Mesenchymal stem cell (in vitro differentiated cells and primary cell): ENCODE results near the gene PRKAA1.

Experiments
- DNase-seq: peaks from one replicate; pipeline ENCODE4 v3.0.0-alpha.2; 2013
- H2AFZ ChIP-seq: one replicate; pipeline ENCODE4 v1.6.1; 2013; ENCODE audit warnings: low read depth, mild to moderate bottlenecking, control low read depth, inconsistent platforms, low read length, moderate library complexity
- H2AK5ac ChIP-seq: 2 replicates; pipeline ENCODE4 v1.6.1; 2013; ENCODE audit warnings: low read length, moderate library complexity, mild to moderate bottlenecking, inconsistent platforms; ENCODE audit not compliant: severe bottlenecking
- H2BK120ac ChIP-seq: one replicate; pipeline ENCODE4 v1.6.1; 2013; ENCODE audit warnings: low read depth, mild to moderate bottlenecking, inconsistent platforms, low read length, moderate library complexity
- H2BK12ac ChIP-seq, 2 experiments: one replicate each; pipeline ENCODE4 v1.6.1; 2013; ENCODE audit warnings: inconsistent platforms in 2 of 2, low read length in 2 of 2, mild to moderate bottlenecking in 2 of 2, moderate library complexity in 2 of 2, control low read depth in 1 of 2
- H2BK15ac ChIP-seq: one replicate; pipeline ENCODE4 v1.6.1; 2013; ENCODE audit warnings: mild to moderate bottlenecking, low read depth, inconsistent platforms; ENCODE audit not compliant: poor library complexity, severe bottlenecking
- H2BK5ac ChIP-seq: 2 replicates; pipeline ENCODE4 v1.6.1; 2013; ENCODE audit warnings: low read depth, mild to moderate bottlenecking, low read length, control low read depth, inconsistent platforms; ENCODE audit not compliant: poor library complexity, severe bottlenecking
- H3K14ac ChIP-seq, 2 experiments: one replicate each; pipeline ENCODE4 v1.6.1; 2013; ENCODE audit warnings: inconsistent platforms in 2 of 2, low read length in 2 of 2, control low read depth in 1 of 2, mild to moderate bottlenecking in 1 of 2, moderate library complexity in 1 of 2
- H3K18ac ChIP-seq, 2 experiments: one replicate each; pipeline ENCODE4 v1.6.1; 2013; ENCODE audit warnings: inconsistent platforms in 2 of 2, low read length in 2 of 2, control low read depth in 1 of 2, low read depth in 1 of 2, mild to moderate bottlenecking in 1 of 2
- H3K23ac ChIP-seq, 2 experiments: one replicate each; pipeline ENCODE4 v1.6.1; 2013; ENCODE audit warnings: inconsistent platforms in 2 of 2, low read length in 2 of 2, mild to moderate bottlenecking in 2 of 2, moderate library complexity in 2 of 2, control low read depth in 1 of 2
- H3K27ac ChIP-seq: 2 replicates; pipeline ENCODE4 v1.5.1; 2013; ENCODE audit warnings: mild to moderate bottlenecking, moderate library complexity, low read length, control low read depth, inconsistent platforms; ENCODE audit not compliant: poor library complexity, severe bottlenecking
- H3K27me3 ChIP-seq, 2 experiments: 2 replicates each; pipeline versions ENCODE4 v1.6.1 to v1.7.0; 2013; ENCODE audit warnings: low read length in 2 of 2, mild to moderate bottlenecking in 2 of 2, moderate library complexity in 2 of 2, control low read depth in 1 of 2, inconsistent platforms in 1 of 2; ENCODE audit not compliant: control insufficient read depth in 1 of 2, insufficient read depth in 1 of 2
- H3K36me3 ChIP-seq, 2 experiments: 2 replicates each; pipeline versions ENCODE4 v1.6.1 to v1.7.0; 2013; ENCODE audit warnings: low read length in 2 of 2, control low read depth in 1 of 2, inconsistent platforms in 1 of 2, low read depth in 1 of 2, mild to moderate bottlenecking in 1 of 2; ENCODE audit not compliant: insufficient read depth in 2 of 2, control insufficient read depth in 1 of 2
- H3K4ac ChIP-seq, 2 experiments: one replicate each; pipeline ENCODE4 v1.6.1; 2013; ENCODE audit warnings: inconsistent platforms in 2 of 2, low read length in 2 of 2, mild to moderate bottlenecking in 2 of 2, moderate library complexity in 2 of 2, control low read depth in 1 of 2, low read depth in 1 of 2
- H3K4me1 ChIP-seq: 2 replicates; pipeline ENCODE4 v1.6.1; 2013; ENCODE audit warnings: low read depth, low read length, control low read depth; ENCODE audit not compliant: control insufficient read depth, insufficient read depth
- H3K4me2 ChIP-seq: 2 replicates; pipeline ENCODE4 v1.6.1; 2013; ENCODE audit warnings: low read length, mild to moderate bottlenecking, inconsistent platforms; ENCODE audit not compliant: poor library complexity, severe bottlenecking
- H3K4me3 ChIP-seq, 2 experiments: 2 replicates each; pipeline versions ENCODE4 v1.5.1 to v1.7.0; 2013; ENCODE audit warnings: low read length in 2 of 2, mild to moderate bottlenecking in 2 of 2, control low read depth in 1 of 2, low read depth in 1 of 2; ENCODE audit not compliant: insufficient read depth in 1 of 2
- H3K79me1 ChIP-seq: replicated peaks from 2 replicates; pipeline ENCODE4 v1.6.1; 2013; ENCODE audit warnings: mild to moderate bottlenecking, control low read depth, low read length, inconsistent platforms; ENCODE audit not compliant: poor library complexity, severe bottlenecking
- H3K9ac ChIP-seq: 2 replicates; pipeline ENCODE4 v1.7.0; 2013; ENCODE audit warnings: mild to moderate bottlenecking, low read length, moderate library complexity
- H3K9me3 ChIP-seq: 2 replicates; pipeline ENCODE4 v1.7.0; 2013; ENCODE audit warnings: mild to moderate bottlenecking, low read length; ENCODE audit not compliant: control insufficient read depth
- H4K8ac ChIP-seq: one replicate; pipeline ENCODE4 v1.6.1; 2013; ENCODE audit warnings: inconsistent platforms, mild to moderate bottlenecking, low read length, moderate library complexity
- H4K91ac ChIP-seq: one replicate; pipeline ENCODE4 v1.6.1; 2013; ENCODE audit warnings: mild to moderate bottlenecking, low read length, inconsistent platforms
- WGBS: methylation state at CpG from one replicate; pipeline ENCODE4 v1.1.7; 2013; ENCODE audit warnings: mixed read lengths; 5-methylcytosine and 5-hydroxymethylcytosine counted together

The PRKAA1 gene

GRCh38 chr5:40784027-40784653 lies 14.0 kb downstream of the PRKAA1 start:
- Histone ChIP-seq H2AK5ac (no peak overlapping the region), H3K4me3 (no peak overlapping the region), H4K8ac (no peak overlapping the region), H3K14ac (no peak overlapping the region), H3K4ac (no peak overlapping the region), H4K91ac (no peak overlapping the region), H2AFZ (no peak overlapping the region), H3K4me1 (no peaks in the 10 kb centered on the region), H3K9ac (no peak overlapping the region), H3K18ac (no peak overlapping the region), H3K23ac (no peak overlapping the region), H3K36me3 (peaks cover 4 to 16% of the 10 kb centered on the region in 2 experiments), H3K79me1 (peaks cover 1% of the 10 kb centered on the region), H3K4me2 (no peak overlapping the region), H3K9me3 (peaks cover 8% of the 10 kb centered on the region), H2BK15ac (no peak overlapping the region), H3K27me3 (no peaks in the 10 kb centered on the region), H3K27ac (no peak overlapping the region), H2BK12ac (no peak overlapping the region), H2BK120ac (no peak overlapping the region), H2BK5ac (no peak overlapping the region)
- 97% methylated on average over 1 of the region's 1 CpG for WGBS
- no peak for DNase-seq

DNA sequence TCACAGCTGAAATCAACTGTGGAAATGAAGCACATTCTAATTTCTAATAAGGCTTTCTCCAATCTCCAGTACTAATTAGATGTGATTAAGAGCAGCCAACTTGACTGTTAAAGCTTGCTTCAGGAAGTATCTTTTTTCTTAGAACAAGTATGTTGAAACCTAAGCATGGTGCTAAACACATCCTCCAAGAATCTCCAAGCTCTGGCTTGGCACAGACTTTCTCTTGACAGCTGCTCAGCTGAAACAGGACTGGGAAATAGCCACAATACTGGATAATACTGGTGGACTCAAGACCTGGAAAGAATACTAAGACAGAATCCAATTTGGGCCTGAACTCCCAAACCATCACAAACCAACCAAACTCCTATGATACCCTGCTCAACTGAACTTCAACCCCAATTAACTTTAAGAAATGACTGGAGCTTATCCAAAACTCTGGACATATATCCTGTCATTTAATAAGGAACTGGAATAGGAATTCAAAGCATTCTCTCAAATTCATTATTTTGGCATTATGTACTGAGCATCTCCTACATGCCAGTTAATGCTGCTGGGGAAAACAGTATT lies 16.2 kb downstream of the PRKAA1 start:
- no peak overlapping the region for H4K8ac ChIP-seq
- H3K23ac ChIP-seq = no peak overlapping the region
- H3K14ac ChIP-seq = no peak overlapping the region
- H3K79me1 ChIP-seq = peaks cover 1% of the 10 kb centered on the region
- H3K4ac ChIP-seq = no peak overlapping the region
- H3K36me3 ChIP-seq = peaks cover 0 to 6% of the 10 kb centered on the region in 2 experiments
- H3K4me2 ChIP-seq = no peak overlapping the region
- H2BK12ac ChIP-seq = no peak overlapping the region
- H3K4me1 ChIP-seq = no peaks in the 10 kb centered on the region
- H2BK120ac ChIP-seq = no peak overlapping the region
- H4K91ac ChIP-seq = no peak overlapping the region
- H2BK15ac ChIP-seq = no peak overlapping the region
- H2BK5ac ChIP-seq = no peak overlapping the region
- no peaks in the 10 kb centered on the region for H3K27me3 ChIP-seq
- DNase-seq = peak; percentile 48
- H2AK5ac ChIP-seq = no peak overlapping the region
- H3K27ac ChIP-seq = no peak overlapping the region
- H3K4me3 ChIP-seq = no peak overlapping the region
- no peak overlapping the region for H2AFZ ChIP-seq
- no peak overlapping the region for H3K18ac ChIP-seq
- no peaks in the 10 kb centered on the region for H3K9me3 ChIP-seq
- H3K9ac ChIP-seq = no peak overlapping the region

DNA sequence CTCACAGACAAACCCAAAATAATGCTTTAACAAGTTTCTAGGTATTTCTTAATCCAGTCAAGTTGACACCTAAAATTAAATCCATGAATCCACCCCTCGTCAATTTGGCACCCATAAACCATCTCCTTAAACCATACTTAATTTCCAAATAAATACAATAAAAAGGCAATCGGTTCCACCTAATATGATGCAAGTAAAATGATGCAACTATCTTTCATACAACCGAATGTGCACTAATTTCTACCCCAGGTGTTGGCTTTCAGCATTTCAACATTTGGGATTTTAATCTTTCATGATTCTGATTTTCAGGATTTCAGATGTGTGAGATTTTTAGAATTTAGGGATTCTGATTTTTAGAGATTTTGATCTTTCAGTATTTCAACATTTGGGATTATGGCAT lies 17.3 kb downstream of the PRKAA1 start:
- Histone ChIP-seq H4K8ac (no peak overlapping the region), H3K9ac (no peak overlapping the region), H2BK12ac (no peak overlapping the region), H3K9me3 (no peaks in the 10 kb centered on the region), H3K14ac (no peak overlapping the region), H3K4ac (no peak overlapping the region), H2BK120ac (no peak overlapping the region), H3K79me1 (peaks cover 2% of the 10 kb centered on the region), H2BK15ac (no peak overlapping the region), H2AK5ac (no peak overlapping the region), H3K23ac (no peak overlapping the region), H4K91ac (no peak overlapping the region), H3K27me3 (no peaks in the 10 kb centered on the region), H3K4me3 (no peak overlapping the region), H3K27ac (no peak overlapping the region), H3K36me3 (peaks cover 0 to 13% of the 10 kb centered on the region in 2 experiments), H3K4me1 (no peaks in the 10 kb centered on the region), H3K4me2 (no peak overlapping the region), H2BK5ac (no peak overlapping the region), H3K18ac (no peak overlapping the region), H2AFZ (no peak overlapping the region)
- DNase-seq = no peak
- WGBS = over 99% methylated on average over 3 of the region's 3 CpGs

DNA sequence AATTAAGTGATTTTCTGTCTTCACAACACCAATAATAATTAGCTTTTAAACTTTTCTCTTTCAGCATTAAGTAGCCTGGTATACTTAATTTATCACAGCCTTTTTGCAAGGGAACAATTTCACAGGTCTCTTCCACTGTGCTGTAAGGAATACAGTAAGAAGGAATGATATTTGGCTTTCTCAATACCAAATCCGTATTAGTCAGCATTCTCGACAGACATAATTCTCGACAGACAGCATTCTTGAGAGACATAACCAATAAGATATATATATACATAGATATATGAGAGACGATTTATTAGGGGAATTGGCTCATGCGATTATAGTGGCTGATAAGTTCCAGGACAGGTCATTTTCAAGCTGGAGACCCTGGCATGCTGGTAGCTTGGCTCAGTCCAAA lies 18.0 kb downstream of the PRKAA1 start:
- Histone ChIP-seq H3K4me3 (no peak overlapping the region), H3K4me2 (no peak overlapping the region)

More for the DNA sequence above, 18.0 kb downstream of the PRKAA1 start:
- Histone ChIP-seq H3K79me1 (peaks cover 5% of the 10 kb centered on the region), H2BK120ac (no peak overlapping the region), H2AFZ (no peak overlapping the region), H2BK12ac (no peak overlapping the region), H3K14ac (no peak overlapping the region), H3K23ac (no peak overlapping the region), H3K36me3 (peaks cover 0 to 17% of the 10 kb centered on the region in 2 experiments), H3K9me3 (no peaks in the 10 kb centered on the region), H3K4ac (no peak overlapping the region), H2BK15ac (no peak overlapping the region), H3K27me3 (no peaks in the 10 kb centered on the region), H3K9ac (no peak overlapping the region), H3K18ac (no peak overlapping the region), H4K8ac (no peak overlapping the region), H2BK5ac (no peak overlapping the region), H2AK5ac (no peak overlapping the region), H3K27ac (no peak overlapping the region), H4K91ac (no peak overlapping the region), H3K4me1 (no peaks in the 10 kb centered on the region)
- DNase-seq = no peak
- WGBS = 93% methylated on average over 2 of the region's 5 CpGs
